ACC112 (cell line): ENCODE data around the gene PCBP1.

Experiments used
- H2AFZ ChIP-seq: fragments of 200-600 bp; sonication (generic); one replicate; pipeline ENCODE4 v1.6.0; 2017; ENCODE audit warnings: antibody characterized with exemption, low read length; ENCODE audit not compliant: unreplicated experiment
- H3K27ac ChIP-seq: fragments of 200-600 bp; sonication (generic); 2 replicates; pipeline ENCODE4 v1.5.1; 2014; ENCODE audit warnings: low read depth, mild to moderate bottlenecking, antibody characterized with exemption, low read length, moderate library complexity
- H3K27me3 ChIP-seq: fragments of 200-600 bp; sonication (generic); 2 replicates; pipeline ENCODE4 v1.6.1; 2014; ENCODE audit warnings: mild to moderate bottlenecking, antibody characterized with exemption, low read length, moderate library complexity, mixed read lengths; ENCODE audit not compliant: insufficient read depth
- H3K36me3 ChIP-seq: fragments of 200-600 bp; sonication (generic); 2 replicates; pipeline ENCODE4 v1.6.1; 2016; ENCODE audit warnings: mild to moderate bottlenecking, antibody characterized with exemption, low read length, moderate library complexity, mixed read lengths; ENCODE audit not compliant: insufficient read depth
- H3K4me1 ChIP-seq: fragments of 200-600 bp; sonication (generic); one replicate; pipeline ENCODE4 v1.6.1; 2016; ENCODE audit warnings: low read length, mixed read lengths; ENCODE audit not compliant: insufficient read depth, unreplicated experiment, control insufficient read depth
- H3K4me3 ChIP-seq: fragments of 200-600 bp; sonication (generic); 2 replicates; pipeline ENCODE4 v1.5.1; 2014; ENCODE audit warnings: mild to moderate bottlenecking, low read depth, low read length
- H3K79me2 ChIP-seq: fragments of 200-600 bp; sonication (generic); one replicate; pipeline ENCODE4 v1.6.0; 2016; ENCODE audit warnings: low read length; ENCODE audit not compliant: control insufficient read depth, unreplicated experiment, insufficient read depth

PCBP1 gene

GRCh38 chr2:70115646-70116442, 28.6 kb downstream of the PCBP1 start:
- Histone ChIP-seq H3K27ac (no peak overlapping the region), H3K27me3 (no peaks in the 10 kb centered on the region), H3K79me2 (no peaks in the 10 kb centered on the region), H3K36me3 (no peaks in the 10 kb centered on the region), H2AFZ (no peak overlapping the region), H3K4me1 (peaks cover 18% of the 10 kb centered on the region), H3K4me3 (no peak overlapping the region)

GRCh38 chr2:70116936-70117552, 29.8 kb downstream of the PCBP1 start:
- no peak overlapping the region for H2AFZ ChIP-seq
- H3K4me1 ChIP-seq: peaks cover 13% of the 10 kb centered on the region
- no peaks in the 10 kb centered on the region for H3K36me3 ChIP-seq

GRCh38 chr2:70118798-70119454, 31.6 kb downstream of the PCBP1 start:
- no peaks in the 10 kb centered on the region for H3K36me3 ChIP-seq
- no peak overlapping the region for H2AFZ ChIP-seq
- no peaks in the 10 kb centered on the region for H3K27me3 ChIP-seq
- H3K27ac ChIP-seq: no peak overlapping the region
- no peaks in the 10 kb centered on the region for H3K79me2 ChIP-seq
- H3K4me1 ChIP-seq: peaks cover 7% of the 10 kb centered on the region
- H3K4me3 ChIP-seq: no peak overlapping the region

More at GRCh38 chr2:70116936-70117552, 29.8 kb downstream of the PCBP1 start:
- Histone ChIP-seq H3K4me3 (no peak overlapping the region), H3K79me2 (no peaks in the 10 kb centered on the region), H3K27me3 (no peaks in the 10 kb centered on the region), H3K27ac (no peak overlapping the region)

- Histone ChIP-seq H3K4me1 (peaks cover 7% of the 10 kb centered on the region), H3K36me3 (no peaks in the 10 kb centered on the region), H3K27ac (no peak overlapping the region), H3K4me3 (no peak overlapping the region), H2AFZ (no peak overlapping the region), H3K27me3 (no peaks in the 10 kb centered on the region), H3K79me2 (no peaks in the 10 kb centered on the region)
These were observed 34.5 kb downstream of the PCBP1 start for GRCh38 chr2:70121627-70122372.

GRCh38 chr2:70122470-70122869, 35.2 kb downstream of the PCBP1 start:
- Histone ChIP-seq H3K36me3 (no peaks in the 10 kb centered on the region), H3K27me3 (no peaks in the 10 kb centered on the region), H3K79me2 (no peaks in the 10 kb centered on the region), H3K4me3 (no peak overlapping the region), H3K4me1 (peaks cover 11% of the 10 kb centered on the region), H2AFZ (no peak overlapping the region), H3K27ac (no peak overlapping the region)

GRCh38 chr2:70123051-70123828, 36.0 kb downstream of the PCBP1 start:
- no peaks in the 10 kb centered on the region for H3K79me2 ChIP-seq
- H3K27ac ChIP-seq: no peak overlapping the region
- peak overlapping the region; percentile 64 for H2AFZ ChIP-seq
- H3K4me3 ChIP-seq: peak overlapping the region; percentile 75
- peaks cover 19% of the 10 kb centered on the region for H3K4me1 ChIP-seq
- no peaks in the 10 kb centered on the region for H3K27me3 ChIP-seq
- no peaks in the 10 kb centered on the region for H3K36me3 ChIP-seq

GRCh38 chr2:70123829-70124116, 36.5 kb downstream of the PCBP1 start:
- peak overlapping the region; percentile 75 for H3K4me3 ChIP-seq
- peak overlapping the region; percentile 64 for H2AFZ ChIP-seq
- peaks cover 19% of the 10 kb centered on the region for H3K4me1 ChIP-seq
- no peaks in the 10 kb centered on the region for H3K36me3 ChIP-seq
- peak overlapping the region; percentile 77 for H3K27ac ChIP-seq
- H3K27me3 ChIP-seq: no peaks in the 10 kb centered on the region
- no peaks in the 10 kb centered on the region for H3K79me2 ChIP-seq

GRCh38 chr2:70124983-70125480, 37.8 kb downstream of the PCBP1 start:
- Histone ChIP-seq H3K4me3 (peak overlapping the region; percentile 75), H3K27me3 (no peaks in the 10 kb centered on the region), H3K4me1 (peaks cover 19% of the 10 kb centered on the region)

GRCh38 chr2:70125498-70125898, 38.2 kb downstream of the PCBP1 start:
- peaks cover 19% of the 10 kb centered on the region for H3K4me1 ChIP-seq
- H2AFZ ChIP-seq: peak overlapping the region; percentile 82

More at GRCh38 chr2:70124983-70125480, 37.8 kb downstream of the PCBP1 start:
- Histone ChIP-seq H2AFZ (peak overlapping the region; percentile 82), H3K36me3 (no peaks in the 10 kb centered on the region), H3K27ac (peak overlapping the region; percentile 77), H3K79me2 (no peaks in the 10 kb centered on the region)

GRCh38 chr2:70126413-70126812, 39.1 kb downstream of the PCBP1 start:
- Histone ChIP-seq H3K4me3 (no peak overlapping the region), H3K79me2 (no peaks in the 10 kb centered on the region), H3K4me1 (peaks cover 19% of the 10 kb centered on the region), H3K27me3 (no peaks in the 10 kb centered on the region), H2AFZ (peak overlapping the region; percentile 69), H3K27ac (no peak overlapping the region), H3K36me3 (no peaks in the 10 kb centered on the region)

More at GRCh38 chr2:70125498-70125898, 38.2 kb downstream of the PCBP1 start:
- Histone ChIP-seq H3K4me3 (peak overlapping the region; percentile 75), H3K36me3 (no peaks in the 10 kb centered on the region), H3K79me2 (no peaks in the 10 kb centered on the region), H3K27me3 (no peaks in the 10 kb centered on the region), H3K27ac (peak overlapping the region; percentile 77)
